H1 (cell line): ENCODE measurements around the gene PDCL3. TPM values are rescaled to one million over a fixed set of nuclear protein-coding genes. Genes with fewer than 3 reads are reported as not detected.

Source experiments
- CTCF ChIA-PET: fragments of 300-600 bp; sonication (Branson Sonifier 250); formaldehyde crosslinking; loops from one replicate; lab custom pipeline; 2021; ENCODE audit not compliant: partially characterized antibody; lab: Charles Lee
- POLR2A ChIA-PET: fragments of 300-600 bp; sonication (Branson Sonifier 250); formaldehyde crosslinking; loops from one replicate; lab custom pipeline; 2021; ENCODE audit warnings: inconsistent platforms; ENCODE audit not compliant: partially characterized antibody; lab: Charles Lee
- DNase-seq, 2 experiments: peaks; one replicate each; pipeline versions ENCODE4 v3.0.0 to v3.0.0-alpha.2; 2010 to 2022; ENCODE audit warnings: low spot score in 2 of 2, low read depth in 1 of 2, mixed read lengths in 1 of 2
- FAIRE-seq: peaks from 2 replicates; lab custom pipeline; 2011; peaks lifted over from hg19 to GRCh38; lab: Jason Lieb, UNC
- H2AFZ ChIP-seq: 2 replicates; pipeline ENCODE4 v1.8.1; 2012; ENCODE audit warnings: low read length, inconsistent platforms
- H2AK5ac ChIP-seq: 2 replicates; pipeline ENCODE4 v1.6.1; 2013; ENCODE audit warnings: low read depth, low read length
- H2BK120ac ChIP-seq: replicated peaks from 2 replicates; pipeline ENCODE3; 2013; ENCODE audit warnings: low read depth, low read length, inconsistent platforms
- H2BK12ac ChIP-seq: 2 replicates; pipeline ENCODE4 v1.6.1; 2013; ENCODE audit warnings: low read depth, low read length
- H2BK15ac ChIP-seq: 2 replicates; pipeline ENCODE4 v1.6.1; 2013; ENCODE audit warnings: low read length
- H2BK20ac ChIP-seq: 2 replicates; pipeline ENCODE4 v1.6.1; 2013; ENCODE audit warnings: low read length
- H2BK5ac ChIP-seq: 2 replicates; pipeline ENCODE4 v1.6.1; 2013; ENCODE audit warnings: low read depth, low read length
- H3K14ac ChIP-seq: 2 replicates; pipeline ENCODE4 v1.6.1; 2013; ENCODE audit warnings: inconsistent platforms; ENCODE audit not compliant: insufficient read length
- H3K18ac ChIP-seq: 2 replicates; pipeline ENCODE4 v1.6.1; 2013; ENCODE audit warnings: low read length; ENCODE audit errors: extremely low read depth
- H3K23ac ChIP-seq: 2 replicates; pipeline ENCODE4 v1.6.1; 2013; ENCODE audit warnings: inconsistent platforms; ENCODE audit not compliant: insufficient read length
- H3K23me2 ChIP-seq: 2 replicates; pipeline ENCODE4 v1.6.1; 2013; ENCODE audit warnings: low read depth, low read length
- H3K27ac ChIP-seq: 2 replicates; pipeline ENCODE4 v1.6.1; 2011; ENCODE audit warnings: low read depth, low read length, inconsistent platforms
- H3K27me3 ChIP-seq, 4 experiments: replicated peaks in 1 of 4; 1 replicate in 1 of 4; 2 replicates in 3 of 4; pipeline versions ENCODE4 v1.6.1 to v1.8.1; 2011 to 2013; ENCODE audit warnings: low read length in 3 of 4, mild to moderate bottlenecking in 3 of 4, inconsistent platforms in 2 of 4, mixed read lengths in 2 of 4, moderate library complexity in 1 of 4; ENCODE audit not compliant: control insufficient read depth in 3 of 4, insufficient read depth in 3 of 4; ENCODE audit errors: extremely low read depth in 1 of 4
- H3K36me3 ChIP-seq, 4 experiments: 2 replicates each; pipeline versions ENCODE4 v1.6.1 to v1.8.1; 2011 to 2013; ENCODE audit warnings: mild to moderate bottlenecking in 4 of 4, low read length in 3 of 4, moderate library complexity in 2 of 4, control low read depth in 1 of 4, inconsistent platforms in 1 of 4; ENCODE audit not compliant: insufficient read depth in 4 of 4, control insufficient read depth in 2 of 4
- H3K4ac ChIP-seq: replicated peaks from 2 replicates; pipeline ENCODE3; 2013; ENCODE audit warnings: low read length, low read depth, mixed read lengths, inconsistent platforms; ENCODE audit not compliant: insufficient read length
- H3K4me1 ChIP-seq, 4 experiments: replicated peaks in 1 of 4; 1 replicate in 1 of 4; 2 replicates in 3 of 4; pipeline versions ENCODE4 v1.6.1 to v1.8.1; 2011 to 2013; ENCODE audit warnings: low read length in 3 of 4, inconsistent platforms in 2 of 4, mixed read lengths in 1 of 4; ENCODE audit not compliant: insufficient read depth in 4 of 4, control insufficient read depth in 3 of 4
- H3K4me2 ChIP-seq, 2 experiments: 2 replicates each; pipeline versions ENCODE4 v1.6.1 to v1.8.1; 2011 to 2013; ENCODE audit warnings: low read depth in 2 of 2, low read length in 2 of 2, control low read depth in 1 of 2, inconsistent platforms in 1 of 2, mild to moderate bottlenecking in 1 of 2; ENCODE audit not compliant: insufficient read depth in 1 of 2
- H3K4me3 ChIP-seq, 4 experiments: fragments of 200-600, 300-600 bp in 1 of 4; sonication (generic), shearing (Covaris generic), sonication (Bioruptor Twin) in 1 of 4; 2 replicates each; pipeline versions ENCODE4 v1.5.1 to v1.8.1; 2011 to 2016; ENCODE audit warnings: low read length in 4 of 4, low read depth in 3 of 4, control low read depth in 2 of 4, inconsistent platforms in 2 of 4, mild to moderate bottlenecking in 2 of 4, mixed read lengths in 1 of 4, moderate library complexity in 1 of 4; ENCODE audit not compliant: insufficient read depth in 2 of 4; ENCODE audit errors: extremely low read depth in 1 of 4
- H3K56ac ChIP-seq: replicated peaks from 2 replicates; pipeline ENCODE3; 2013; ENCODE audit warnings: low read depth, mild to moderate bottlenecking, mixed read lengths, low read length, inconsistent platforms; ENCODE audit not compliant: insufficient read length
- H3K79me1 ChIP-seq: 2 replicates; pipeline ENCODE4 v1.6.1; 2013; ENCODE audit warnings: low read depth, low read length, control low read depth
- H3K79me2 ChIP-seq, 2 experiments: 2 replicates each; pipeline versions ENCODE4 v1.6.1 to v1.8.1; 2012 to 2013; ENCODE audit warnings: low read length in 2 of 2, mild to moderate bottlenecking in 2 of 2, inconsistent platforms in 1 of 2; ENCODE audit not compliant: insufficient read depth in 2 of 2, control insufficient read depth in 1 of 2
- H3K9ac ChIP-seq, 4 experiments: replicated peaks in 1 of 4; 1 replicate in 1 of 4; 2 replicates in 3 of 4; pipeline versions ENCODE4 v1.6.1 to v1.8.1; 2011 to 2013; ENCODE audit warnings: low read depth in 3 of 4, low read length in 3 of 4, control low read depth in 2 of 4, mild to moderate bottlenecking in 2 of 4, moderate library complexity in 2 of 4, inconsistent platforms in 1 of 4; ENCODE audit errors: extremely low read depth in 1 of 4
- H3K9me3 ChIP-seq, 2 experiments: 2 replicates each; pipeline versions ENCODE4 v1.6.1 to v1.8.1; 2012 to 2013; ENCODE audit warnings: mild to moderate bottlenecking in 2 of 2, moderate library complexity in 2 of 2, control low read depth in 1 of 2, inconsistent platforms in 1 of 2, low read depth in 1 of 2, low read length in 1 of 2, mixed read lengths in 1 of 2; ENCODE audit not compliant: insufficient read depth in 2 of 2
- H4K20me1 ChIP-seq, 2 experiments: replicated peaks in 1 of 2; 2 replicates each; pipeline versions ENCODE3 to v1.8.1; 2011 to 2013; ENCODE audit warnings: inconsistent platforms in 2 of 2, low read length in 2 of 2, mild to moderate bottlenecking in 1 of 2; ENCODE audit not compliant: insufficient read depth in 2 of 2, control insufficient read depth in 1 of 2
- H4K5ac ChIP-seq: 2 replicates; pipeline ENCODE4 v1.6.1; 2013; ENCODE audit warnings: low read length, low read depth, mixed read lengths, inconsistent platforms; ENCODE audit not compliant: insufficient read length
- H4K8ac ChIP-seq: 2 replicates; pipeline ENCODE4 v1.8.0; 2013; ENCODE audit warnings: mild to moderate bottlenecking, moderate library complexity, low read length, inconsistent platforms; ENCODE audit not compliant: insufficient read depth; ENCODE audit errors: extremely low read depth
- H4K91ac ChIP-seq: replicated peaks from 2 replicates; pipeline ENCODE3; 2013; ENCODE audit warnings: low read length, mixed read lengths, inconsistent platforms; ENCODE audit not compliant: insufficient read length
- CEBPB ChIP-seq: IDR thresholded peaks from 2 replicates; pipeline ENCODE4 v1.6.1; 2012; ENCODE audit warnings: low read depth, low read length
- NANOG ChIP-seq: IDR thresholded peaks from 2 replicates; pipeline ENCODE4 v1.6.1; 2011; ENCODE audit warnings: low read length, low read depth, mild to moderate bottlenecking, inconsistent platforms; ENCODE audit not compliant: insufficient read depth, poor library complexity, severe bottlenecking
- RAD21 ChIP-seq, 2 experiments: IDR thresholded peaks in 1 of 2; conservative IDR thresholded peaks in 1 of 2; 2 replicates each; pipeline ENCODE4 v1.6.1; 2011; ENCODE audit warnings: low read depth in 2 of 2, low read length in 2 of 2, improper control_type of control experiment in 1 of 2, inconsistent platforms in 1 of 2, mild to moderate bottlenecking in 1 of 2, moderate library complexity in 1 of 2
- SP1 ChIP-seq: IDR thresholded peaks from 2 replicates; pipeline ENCODE4 v1.6.1; 2011; ENCODE audit warnings: low read depth, low read length
- ZNF274 ChIP-seq: IDR thresholded peaks from 2 replicates; pipeline ENCODE4 v1.7.0; 2012; ENCODE audit warnings: low read length, borderline replicate concordance; ENCODE audit errors: extremely low read depth
- WGBS, 2 experiments: shearing (Covaris generic) in 1 of 2; methylation state at CpG; one replicate each; pipeline versions ENCODE4 v1.1.6 to v1.1.7; 2013 to 2015; ENCODE audit warnings: low lambda C conversion rate in 2 of 2, mixed read lengths in 2 of 2, inconsistent platforms in 1 of 2, low coverage in 1 of 2, missing lambda C conversion rate in 1 of 2; ENCODE audit not compliant: insufficient replicate concordance in 2 of 2, insufficient coverage in 1 of 2, insufficient read length in 1 of 2; ENCODE audit errors: extremely low coverage in 1 of 2, missing lambda C conversion rate in 1 of 2; 5-methylcytosine and 5-hydroxymethylcytosine counted together
- polyA plus RNA-seq, 7 experiments: library from polyadenylated mRNA; depleted of rRNA in 3 of 7; stranded (reverse) in 5 of 7; unstranded in 2 of 7; fragments of >200 nt in 5 of 7; fragments of 200-250 nt in 2 of 7; gene quantifications; 1 replicate in 5 of 7; 2 replicates in 1 of 7; 4 replicates in 1 of 7; pipeline versions ENCODE4 v1.2.1 to v1.2.3, GENCODE V29; 2011 to 2013; ENCODE audit warnings: missing spikeins in 2 of 7, mixed read lengths in 2 of 7
- total RNA-seq: library from RNA; stranded (reverse); fragmentation: NEBNext Ultra II Directional; extraction: Animal tissue kit (Norgen Biotek cat#: 25700); gene quantifications from 2 replicates; pipeline ENCODE4 v1.2.1, GENCODE V29; 2021

Gene PDCL3
- total and polyA plus RNA-seq, 2 of the 8 experiments (the other 6 are each of a cell fraction or from before 2014, with no cell fraction given), result 19.8 to 29.4 TPM

DNA sequence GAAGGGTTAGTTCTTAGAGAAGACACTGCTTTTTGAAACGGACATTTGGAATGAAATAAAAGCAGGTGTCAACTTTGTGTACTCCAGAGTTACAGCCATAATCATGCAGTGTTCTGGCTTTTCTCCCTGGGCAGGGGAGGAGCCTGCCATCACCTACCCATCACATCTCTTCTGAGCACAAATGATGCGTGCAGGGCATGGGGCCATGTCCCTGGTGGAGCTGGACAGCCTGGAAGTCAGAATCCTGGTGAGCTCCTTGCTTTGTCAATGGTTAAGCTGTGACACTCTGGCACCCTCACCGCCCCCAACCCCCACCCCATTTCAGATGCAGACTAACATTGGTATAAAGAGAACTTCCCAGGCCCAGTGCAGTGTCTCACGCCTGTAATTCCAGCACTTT lies 53.1 kb downstream of the PDCL3 start:
- Histone ChIP-seq H2BK20ac (no peak overlapping the region), H3K4ac (no peak overlapping the region), H2AK5ac (no peak overlapping the region), H3K23me2 (no peaks in the 10 kb centered on the region; the same call in 1 of the 2 replicates), H3K27me3 (no peaks in the 10 kb centered on the region), H2BK15ac (no peak overlapping the region), H3K4me1 (no peaks in the 10 kb centered on the region), H3K9me3 (0 out of 4 replicates have a peak, but pooled peaks cover 0 to 3% of the 10 kb centered on the region in 2 experiments), H3K18ac (no peak overlapping the region), H2BK5ac (no peak overlapping the region), H3K79me1 (no peaks in the 10 kb centered on the region), H3K14ac (no peak overlapping the region), H4K5ac (no peak overlapping the region), H2AFZ (no peak overlapping the region), H4K91ac (no peak overlapping the region), H3K4me2 (no peak overlapping the region), H3K9ac (no peak overlapping the region), H3K56ac (no peak overlapping the region), H4K8ac (no peak overlapping the region), H4K20me1 (no peaks in the 10 kb centered on the region), H2BK12ac (no peak overlapping the region), H3K36me3 (no peaks in the 10 kb centered on the region), H2BK120ac (no peak overlapping the region), H3K79me2 (no peaks in the 10 kb centered on the region), H3K4me3 (no peak overlapping the region), H3K27ac (no peak overlapping the region), H3K23ac (no peak overlapping the region)
- ChIA-PET CTCF (interaction anchor here (1.3 kb wide), 2 partner anchors 15 to 21 kb away, joined by 4 read pairs; no protein-coding TSS in a partner anchor), POLR2A (no interaction called here)
- no peak for FAIRE-seq
- TF ChIP-seq NANOG, result no peak
- TF ChIP-seq SP1, result no peak
- no peak for TF ChIP-seq CEBPB
- TF ChIP-seq RAD21 (IDR thresholded peaks at IDR 0.05 in 1 of 2, conservative IDR thresholded peaks at IDR 0.05 in 1 of 2; ENCODE audit: low read depth in 2 of 2, low read length in 2 of 2), result no peak
- TF ChIP-seq ZNF274, result no peak
- no peak for DNase-seq
- WGBS, 2 experiments, result 68% methylated on average over 4 of the region's 4 CpGs; no CpG with 5 or more reads in 1 of the 2 experiments
